GM21515 (cell line): ENCODE results near the gene HOXC13.

ENCODE experiments used
- ATAC-seq: cut with Tn5 transposase; IDR thresholded peaks from one replicate; pipeline ENCODE4 v1.9.1; 2021; ENCODE audit not compliant: unreplicated experiment

HOXC13 gene

DNA sequence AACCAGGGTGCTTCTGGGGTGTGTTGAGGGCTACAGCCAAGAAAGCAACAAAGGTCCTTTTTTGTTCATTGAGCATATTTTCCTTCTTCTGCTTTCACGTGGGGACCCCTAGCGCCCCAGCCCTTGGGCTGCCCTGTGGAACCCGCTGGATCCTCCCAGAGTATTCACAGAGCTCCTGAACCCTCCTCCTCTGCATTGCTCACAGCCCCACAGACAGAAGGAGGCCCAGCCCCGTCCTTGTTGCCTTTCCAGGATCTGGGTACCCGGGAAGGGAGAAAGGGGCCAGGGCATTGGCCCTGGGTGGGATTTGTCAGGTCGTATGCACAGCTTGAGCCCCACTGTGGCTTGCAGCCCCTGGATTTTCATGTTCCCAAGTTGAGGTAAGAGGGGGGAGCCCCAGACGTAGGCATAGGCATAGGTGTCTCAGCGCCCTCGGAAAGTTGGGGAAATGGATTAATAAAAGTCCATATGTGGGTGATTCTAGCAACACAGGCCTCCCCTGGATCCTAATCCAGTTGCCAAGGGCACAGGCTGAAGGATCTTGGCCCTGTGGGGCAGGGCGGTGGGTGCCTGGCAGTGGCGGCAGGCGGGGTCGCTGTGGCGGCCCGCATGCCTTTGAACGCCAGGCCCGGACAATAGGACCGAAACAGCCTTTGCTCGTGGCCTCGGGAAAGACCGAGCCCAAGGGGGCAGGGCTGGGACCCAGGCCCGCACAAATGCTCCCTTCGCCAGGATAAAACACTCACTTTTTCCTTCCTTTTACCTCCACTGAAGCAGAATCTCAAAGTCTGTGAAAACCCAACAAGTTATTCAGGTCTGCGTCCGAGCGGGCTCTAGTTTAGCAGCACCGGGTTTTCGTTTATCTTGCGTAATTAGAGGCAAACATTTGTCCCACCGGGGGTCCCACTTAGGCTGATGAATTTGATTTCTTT, 43.3 kb downstream of the HOXC13 start:
- ATAC-seq: no peak

GRCh38 chr12:53982648-53983567, 44.3 kb downstream of the HOXC13 start:
- no peak for ATAC-seq

DNA sequence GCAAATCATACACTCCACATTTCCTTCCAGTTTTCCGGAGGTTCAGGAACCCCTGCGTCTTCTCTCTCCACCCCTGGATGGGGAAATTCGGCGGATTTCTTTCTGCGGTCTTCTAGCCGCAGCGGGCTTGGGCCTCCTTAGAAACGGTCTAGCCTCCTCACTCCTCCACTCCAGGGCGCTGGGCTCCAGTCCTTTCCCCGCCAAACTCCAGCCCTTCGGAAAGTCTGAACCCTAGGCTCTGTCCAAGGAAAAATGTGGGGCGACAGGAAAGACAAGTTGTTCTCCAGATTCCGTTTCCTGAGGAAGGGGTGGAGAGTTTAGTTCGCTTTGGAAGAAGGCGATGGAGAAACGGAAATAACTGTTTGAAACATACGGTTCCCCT, 44.9 kb downstream of the HOXC13 start:
- ATAC-seq: no peak

- ATAC-seq: no peak
These were observed 45.4 kb downstream of the HOXC13 start for GRCh38 chr12:53983950-53984572.

DNA sequence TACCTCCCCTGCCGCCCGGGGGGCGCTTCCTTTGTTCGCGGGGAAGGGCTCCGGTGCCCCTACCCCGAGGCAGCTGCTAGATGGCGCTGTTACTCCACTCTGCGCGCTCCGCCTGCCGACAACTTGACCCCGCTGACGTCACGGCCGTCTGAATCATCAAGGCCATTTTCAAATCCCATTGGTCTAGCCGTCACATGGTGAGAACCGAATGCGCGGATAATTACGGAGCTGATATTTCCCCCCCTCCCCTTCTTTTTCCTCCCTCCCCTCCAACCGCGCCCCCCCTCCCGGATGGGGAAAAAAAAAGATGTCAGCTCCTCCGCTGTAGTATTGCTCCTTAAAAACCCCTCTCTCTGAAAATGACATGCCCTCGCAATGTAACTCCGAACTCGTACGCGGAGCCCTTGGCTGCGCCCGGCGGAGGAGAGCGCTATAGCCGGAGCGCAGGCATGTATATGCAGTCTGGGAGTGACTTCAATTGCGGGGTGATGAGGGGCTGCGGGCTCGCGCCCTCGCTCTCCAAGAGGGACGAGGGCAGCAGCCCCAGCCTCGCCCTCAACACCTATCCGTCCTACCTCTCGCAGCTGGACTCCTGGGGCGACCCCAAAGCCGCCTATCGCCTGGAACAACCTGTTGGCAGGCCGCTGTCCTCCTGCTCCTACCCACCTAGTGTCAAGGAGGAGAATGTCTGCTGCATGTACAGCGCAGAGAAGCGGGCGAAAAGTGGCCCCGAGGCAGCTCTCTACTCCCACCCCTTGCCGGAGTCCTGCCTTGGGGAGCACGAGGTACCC, 46.5 kb downstream of the HOXC13 start, which contains the start of gene HOXC10:
TSS of gene HOXC10 (plus strand) at position 246 of the 791 bp plus-strand sequence. CDS start at position 360, 114 bp downstream.
- no peak for ATAC-seq

GRCh38 chr12:53985692-53985993, 47.0 kb downstream of the HOXC13 start:
- no peak for ATAC-seq

- no peak for ATAC-seq
These were observed 47.5 kb downstream of the HOXC13 start for GRCh38 chr12:53985994-53986685.

- ATAC-seq: no peak
These were observed 48.3 kb downstream of the HOXC13 start for GRCh38 chr12:53986686-53987483.

GRCh38 chr12:53987787-53988230, 49.2 kb downstream of the HOXC13 start:
- ATAC-seq: no peak

DNA sequence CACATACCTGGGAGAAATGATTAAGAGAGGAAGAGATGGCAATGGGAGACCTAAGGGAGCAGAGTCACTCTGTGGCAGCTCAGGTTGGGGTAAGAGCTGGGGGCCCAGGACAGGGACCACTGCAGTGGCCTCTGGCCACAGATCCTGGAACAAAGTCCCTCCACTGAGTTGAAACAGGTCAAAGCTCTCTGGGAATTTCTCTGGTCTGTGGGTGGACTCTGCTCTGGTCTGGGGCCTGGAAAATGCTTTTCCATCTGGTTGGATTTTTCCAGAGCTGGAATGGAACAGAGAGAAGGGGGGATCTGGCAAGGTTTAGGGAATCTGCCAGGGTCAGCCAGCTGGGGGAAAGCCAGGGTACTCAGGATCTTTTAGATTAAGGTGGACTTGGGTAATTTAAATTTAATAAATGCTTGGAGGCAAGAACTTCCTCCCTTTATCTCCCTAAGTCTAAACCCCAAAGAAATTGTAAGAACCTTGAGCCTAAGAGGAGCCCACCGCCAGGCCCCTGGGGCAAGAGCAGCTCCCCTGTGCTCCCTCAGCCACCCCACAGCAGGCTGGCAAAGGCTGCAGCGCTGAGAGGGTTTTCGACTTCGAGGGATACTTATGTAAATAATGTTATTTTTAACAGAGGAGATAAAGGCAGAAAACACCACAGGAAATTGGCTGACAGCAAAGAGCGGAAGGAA, 50.1 kb downstream of the HOXC13 start:
- no peak for ATAC-seq

GRCh38 chr12:53989227-53990113, 50.8 kb downstream of the HOXC13 start:
- no peak for ATAC-seq

GRCh38 chr12:53990311-53991076, 51.9 kb downstream of the HOXC13 start:
- no peak for ATAC-seq

DNA sequence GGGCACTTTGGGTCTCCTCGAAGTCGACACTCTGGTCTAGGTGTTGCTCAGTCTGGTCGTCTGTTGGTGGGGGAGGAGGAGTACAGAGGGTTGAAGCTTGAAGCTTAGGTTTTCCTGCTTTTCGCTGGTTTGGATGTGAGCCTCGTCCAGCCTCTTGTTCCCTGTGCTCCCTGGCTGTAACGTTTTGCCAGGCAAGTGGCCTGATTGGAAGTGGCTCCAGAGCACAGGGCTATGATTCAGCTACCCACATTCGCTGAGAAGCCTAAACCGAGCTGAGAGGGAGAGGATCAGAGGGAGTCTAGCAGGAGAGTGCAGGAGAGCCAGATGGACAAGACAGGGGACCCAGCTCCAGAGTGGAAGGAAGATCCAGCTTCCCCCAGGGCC, 52.4 kb downstream of the HOXC13 start:
- ATAC-seq: no peak

DNA sequence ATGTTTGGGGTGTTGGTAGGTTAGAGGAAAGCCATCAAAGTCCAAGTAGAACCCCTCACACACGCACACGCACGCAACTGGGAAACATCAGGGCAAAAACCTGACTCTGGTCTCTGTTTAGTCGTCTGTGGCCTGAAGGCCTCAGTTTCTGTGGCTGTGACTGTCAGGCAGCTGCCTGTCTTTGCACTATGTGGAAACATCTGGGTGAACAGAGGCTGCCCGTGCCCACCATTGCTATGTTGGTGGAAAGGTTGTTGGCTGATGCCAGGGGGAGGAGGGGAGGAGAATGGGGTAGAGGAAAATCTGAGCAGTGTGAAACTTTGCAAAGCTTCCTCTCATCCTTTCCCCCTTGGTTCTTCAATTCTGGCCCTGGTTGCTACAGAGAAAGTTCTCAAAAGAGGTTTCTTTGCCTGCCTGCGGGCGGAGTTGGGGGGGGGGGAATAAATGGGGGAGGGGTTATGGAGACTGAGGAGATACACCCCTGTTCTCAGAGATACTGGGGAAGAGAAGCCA, 53.8 kb downstream of the HOXC13 start:
- no peak for ATAC-seq

- ATAC-seq: no peak
These were observed 54.8 kb downstream of the HOXC13 start for GRCh38 chr12:53993162-53994008.

- no peak for ATAC-seq
These were observed 55.3 kb downstream of the HOXC13 start for GRCh38 chr12:53994009-53994263.
